WTC11 (cell line): ENCODE measurements around the gene HOXB8. TPM values are rescaled to one million over a fixed set of nuclear protein-coding genes. Genes with fewer than 3 reads are reported as not detected.
A peak's percentile ranks its signal among the peaks of the same experiment; 100 is the strongest.

Source experiments
- ATAC-seq: fragments of 200-7000 bp; cut with Tn5 transposase; 2 replicates; pipeline ENCODE4 v1.10.0; 2021; ENCODE audit warnings: mild to moderate bottlenecking, moderate library complexity
- CTCF ChIA-PET: fragments of 300-600 bp; sonication (Branson Sonifier 250); formaldehyde crosslinking; loops from one replicate; lab custom pipeline; 2021; ENCODE audit warnings: antibody characterized with exemption; lab: Charles Lee
- POLR2A ChIA-PET: fragments of 350-600 bp; sonication (Branson Sonifier 250); formaldehyde crosslinking; loops from one replicate; lab custom pipeline; 2021; ENCODE audit warnings: antibody characterized with exemption; lab: Charles Lee
- DNase-seq: peaks from one replicate; pipeline ENCODE4 v3.0.0; 2021; ENCODE audit warnings: low spot score
- H3K27ac Mint-ChIP-seq: 2 replicates; pipeline ENCODE4 v1.8.0; 2021; ENCODE audit warnings: mixed read lengths
- H3K27me3 Mint-ChIP-seq: 2 replicates; pipeline ENCODE4 v1.8.0; 2021; ENCODE audit warnings: low read depth, mild to moderate bottlenecking, moderate library complexity, mixed read lengths
- H3K36me3 Mint-ChIP-seq: 2 replicates; pipeline ENCODE4 v1.8.0; 2021; ENCODE audit warnings: mixed read lengths
- H3K4me1 Mint-ChIP-seq: 2 replicates; pipeline ENCODE4 v1.8.0; 2022; ENCODE audit warnings: mixed read lengths
- H3K4me3 Mint-ChIP-seq: 2 replicates; pipeline ENCODE4 v1.8.0; 2021; ENCODE audit warnings: mild to moderate bottlenecking, moderate library complexity, mixed read lengths
- H3K9me3 Mint-ChIP-seq: 2 replicates; pipeline ENCODE4 v1.8.0; 2021; ENCODE audit warnings: mixed read lengths
- AFF4 ChIP-seq: sonication (generic); formaldehyde crosslinking; IDR thresholded peaks from 2 replicates; pipeline ENCODE4 v1.8.1; 2023; ENCODE audit warnings: mild to moderate bottlenecking, missing genetic modification reagents, borderline replicate concordance
- EMX1 ChIP-seq: fragments of 250-450 bp; sonication (Bioruptor Pico); IDR thresholded peaks from 2 replicates; pipeline ENCODE4 v1.8.0; 2021; ENCODE audit warnings: mild to moderate bottlenecking
- ETV6 ChIP-seq: sonication (generic); formaldehyde crosslinking; IDR thresholded peaks from 2 replicates; pipeline ENCODE4 v1.8.1; 2022; ENCODE audit warnings: mild to moderate bottlenecking, missing genetic modification reagents
- FOXJ3 ChIP-seq: sonication (generic); formaldehyde crosslinking; IDR thresholded peaks from 2 replicates; pipeline ENCODE4 v1.9.0; 2021; ENCODE audit warnings: missing genetic modification reagents, mild to moderate bottlenecking, borderline replicate concordance
- FOXK1 ChIP-seq: sonication (generic); formaldehyde crosslinking; IDR thresholded peaks from 2 replicates; pipeline ENCODE4 v1.8.0; 2022; ENCODE audit warnings: mild to moderate bottlenecking, moderate library complexity, missing genetic modification reagents
- GRHL2 ChIP-seq: fragments of 250-450 bp; sonication (Bioruptor Pico); IDR thresholded peaks from 2 replicates; pipeline ENCODE4 v1.8.0; 2022; ENCODE audit warnings: mild to moderate bottlenecking, moderate library complexity; ENCODE audit not compliant: insufficient replicate concordance, severe bottlenecking
- MAX ChIP-seq: sonication (generic); formaldehyde crosslinking; IDR thresholded peaks from 2 replicates; pipeline ENCODE4 v1.8.0; 2022; ENCODE audit warnings: mild to moderate bottlenecking, missing genetic modification reagents
- NFE2L1 ChIP-seq: sonication (generic); formaldehyde crosslinking; IDR thresholded peaks from 2 replicates; pipeline ENCODE4 v1.8.1; 2023; ENCODE audit warnings: missing genetic modification reagents
- NFYB ChIP-seq: sonication (generic); formaldehyde crosslinking; conservative IDR thresholded peaks from 2 replicates; pipeline ENCODE4 v1.8.0; 2022; ENCODE audit warnings: low read depth, missing genetic modification reagents
- TCF7 ChIP-seq: sonication (generic); formaldehyde crosslinking; IDR thresholded peaks from 2 replicates; pipeline ENCODE4 v1.8.0; 2022; ENCODE audit warnings: mild to moderate bottlenecking, low read depth, missing genetic modification reagents, moderate library complexity
- ZNF671 ChIP-seq: fragments of 250-450 bp; sonication (Bioruptor Pico); IDR thresholded peaks from 2 replicates; pipeline ENCODE4 v1.8.0; 2021; ENCODE audit warnings: mild to moderate bottlenecking
- total RNA-seq: library from RNA; stranded (reverse); gene quantifications from 3 replicates; pipeline ENCODE4 v1.2.3, GENCODE V29; 2021
- TF ChIP-seq, protein P1 (sequence below): sonication (generic); formaldehyde crosslinking; IDR thresholded peaks from 2 replicates; pipeline ENCODE4 v1.8.1; 2023; ENCODE audit warnings: mild to moderate bottlenecking, missing genetic modification reagents, moderate library complexity
- TF ChIP-seq, protein P2 (sequence below): sonication (generic); formaldehyde crosslinking; IDR thresholded peaks from 2 replicates; pipeline ENCODE4 v1.8.0; 2023; ENCODE audit warnings: mild to moderate bottlenecking, missing genetic modification reagents
- TF ChIP-seq, protein P3 (sequence below): sonication (generic); formaldehyde crosslinking; conservative IDR thresholded peaks from 2 replicates; pipeline ENCODE4 v1.8.1; 2022; ENCODE audit warnings: mild to moderate bottlenecking, missing genetic modification reagents
- TF ChIP-seq, protein P4 (sequence below): sonication (generic); formaldehyde crosslinking; IDR thresholded peaks from 2 replicates; pipeline ENCODE4 v1.8.0; 2022; ENCODE audit warnings: mild to moderate bottlenecking, missing genetic modification reagents

Gene HOXB8
- total RNA-seq, 1 experiment from 2014 or later = not detected

- Mint-ChIP-seq H3K27ac (no peak within 1 kb of the TSS), H3K4me1 (peaks cover 32% of the 10 kb centered on the region), H3K9me3 (no peaks in the 10 kb centered on the region), H3K4me3 (peak within 1 kb of the TSS; percentile 61), H3K27me3 (peaks cover 100% of the 10 kb centered on the region; the same call in 1 of the 2 replicates), H3K36me3 (0 out of 2 replicates have a peak, but pooled peaks cover 5% of the 10 kb centered on the region)
- ChIA-PET CTCF (interaction anchor here (0.6 to 2.0 kb wide), 8 partner anchors 14 to 584 kb away, joined by 3 to 9 read pairs (median 4); no protein-coding TSS in a partner anchor), POLR2A (no interaction called here)
- no peak for DNase-seq
- TF ChIP-seq NFYB (peak; percentile 39; the same call in 1 of the 2 replicates), TCF7 (CRISPR knock-in tag) (no peak), ZNF671 (no peak), FOXK1 (no peak), MAX (CRISPR knock-in tag) (no peak), FOXJ3 (CRISPR knock-in tag) (no peak), GRHL2 (CRISPR knock-in tag) (no peak), ETV6 (CRISPR knock-in tag) (no peak), NFE2L1 (no peak), EMX1 (CRISPR knock-in tag) (no peak), AFF4 (CRISPR knock-in tag) (no peak)
- TF ChIP-seq, protein P1, sequence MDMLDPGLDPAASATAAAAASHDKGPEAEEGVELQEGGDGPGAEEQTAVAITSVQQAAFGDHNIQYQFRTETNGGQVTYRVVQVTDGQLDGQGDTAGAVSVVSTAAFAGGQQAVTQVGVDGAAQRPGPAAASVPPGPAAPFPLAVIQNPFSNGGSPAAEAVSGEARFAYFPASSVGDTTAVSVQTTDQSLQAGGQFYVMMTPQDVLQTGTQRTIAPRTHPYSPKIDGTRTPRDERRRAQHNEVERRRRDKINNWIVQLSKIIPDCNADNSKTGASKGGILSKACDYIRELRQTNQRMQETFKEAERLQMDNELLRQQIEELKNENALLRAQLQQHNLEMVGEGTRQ (CRISPR knock-in tag) = peak; percentile 93
- TF ChIP-seq, protein P2, sequence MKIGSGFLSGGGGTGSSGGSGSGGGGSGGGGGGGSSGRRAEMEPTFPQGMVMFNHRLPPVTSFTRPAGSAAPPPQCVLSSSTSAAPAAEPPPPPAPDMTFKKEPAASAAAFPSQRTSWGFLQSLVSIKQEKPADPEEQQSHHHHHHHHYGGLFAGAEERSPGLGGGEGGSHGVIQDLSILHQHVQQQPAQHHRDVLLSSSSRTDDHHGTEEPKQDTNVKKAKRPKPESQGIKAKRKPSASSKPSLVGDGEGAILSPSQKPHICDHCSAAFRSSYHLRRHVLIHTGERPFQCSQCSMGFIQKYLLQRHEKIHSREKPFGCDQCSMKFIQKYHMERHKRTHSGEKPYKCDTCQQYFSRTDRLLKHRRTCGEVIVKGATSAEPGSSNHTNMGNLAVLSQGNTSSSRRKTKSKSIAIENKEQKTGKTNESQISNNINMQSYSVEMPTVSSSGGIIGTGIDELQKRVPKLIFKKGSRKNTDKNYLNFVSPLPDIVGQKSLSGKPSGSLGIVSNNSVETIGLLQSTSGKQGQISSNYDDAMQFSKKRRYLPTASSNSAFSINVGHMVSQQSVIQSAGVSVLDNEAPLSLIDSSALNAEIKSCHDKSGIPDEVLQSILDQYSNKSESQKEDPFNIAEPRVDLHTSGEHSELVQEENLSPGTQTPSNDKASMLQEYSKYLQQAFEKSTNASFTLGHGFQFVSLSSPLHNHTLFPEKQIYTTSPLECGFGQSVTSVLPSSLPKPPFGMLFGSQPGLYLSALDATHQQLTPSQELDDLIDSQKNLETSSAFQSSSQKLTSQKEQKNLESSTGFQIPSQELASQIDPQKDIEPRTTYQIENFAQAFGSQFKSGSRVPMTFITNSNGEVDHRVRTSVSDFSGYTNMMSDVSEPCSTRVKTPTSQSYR (CRISPR knock-in tag) = no peak
- TF ChIP-seq, protein P3, sequence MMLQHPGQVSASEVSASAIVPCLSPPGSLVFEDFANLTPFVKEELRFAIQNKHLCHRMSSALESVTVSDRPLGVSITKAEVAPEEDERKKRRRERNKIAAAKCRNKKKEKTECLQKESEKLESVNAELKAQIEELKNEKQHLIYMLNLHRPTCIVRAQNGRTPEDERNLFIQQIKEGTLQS (CRISPR knock-in tag) = no peak
- TF ChIP-seq, protein P4, sequence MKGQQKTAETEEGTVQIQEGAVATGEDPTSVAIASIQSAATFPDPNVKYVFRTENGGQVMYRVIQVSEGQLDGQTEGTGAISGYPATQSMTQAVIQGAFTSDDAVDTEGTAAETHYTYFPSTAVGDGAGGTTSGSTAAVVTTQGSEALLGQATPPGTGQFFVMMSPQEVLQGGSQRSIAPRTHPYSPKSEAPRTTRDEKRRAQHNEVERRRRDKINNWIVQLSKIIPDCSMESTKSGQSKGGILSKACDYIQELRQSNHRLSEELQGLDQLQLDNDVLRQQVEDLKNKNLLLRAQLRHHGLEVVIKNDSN (CRISPR knock-in tag) = peak; percentile 94
- ATAC-seq = peak; percentile 9
These were observed 4.5 kb downstream of the HOXB8 start, which contains the start of gene HOXB7 for GRCh38 chr17:48610282-48611211. HOXB7 (minus strand) TSS chr17:48611017; CDS start chr17:48610918, 99 bp downstream.
